Measurements from ENCODE around the gene SMARCA2.

GRCh38 chr9:1978941-1979340 lies 36.2 kb upstream of the SMARCA2 start:
- TF ChIP-seq CTCF (IDR thresholded peaks at IDR 0.05), result no peak
- no peak for TF ChIP-seq POLR2A (IDR thresholded peaks at IDR 0.05)

Data from adrenal gland (tissue), 5 donors.